Cerebellar cortex (tissue), 1 donor: ENCODE measurements around the gene LMNTD2.
A peak's percentile ranks its signal among the peaks of the same experiment; 100 is the strongest.

Experiments used
- DNase-seq: peaks from one replicate; pipeline ENCODE4 v3.0.0-alpha.2; 2015; ENCODE audit warnings: low spot score

Gene LMNTD2

GRCh38 chr11:508956-509355 is 51.6 kb downstream of the LMNTD2 start:
- no peak for DNase-seq

- no peak for DNase-seq
These were observed 52.6 kb downstream of the LMNTD2 start for GRCh38 chr11:507727-508515.

- peak; percentile 88 for DNase-seq
These were observed 53.4 kb downstream of the LMNTD2 start, which contains the start of gene RNH1 for GRCh38 chr11:506995-507726. Gene RNH1, minus strand, starts transcription at chr11:507242. Its CDS starts 5,080 bp downstream, at chr11:502162.

GRCh38 chr11:506238-506994 is 54.1 kb downstream of the LMNTD2 start:
- DNase-seq, result peak; percentile 95

GRCh38 chr11:504994-505344 is 55.6 kb downstream of the LMNTD2 start:
- no peak for DNase-seq
